Measurements from ENCODE around the gene ESYT1. TPM values are rescaled to one million over a fixed set of nuclear protein-coding genes. Genes with fewer than 3 reads are reported as not detected.

ESYT1 gene
- polyA plus RNA-seq, 4 donors, result 2.7 to 51.8 (median 23.7) TPM

DNA sequence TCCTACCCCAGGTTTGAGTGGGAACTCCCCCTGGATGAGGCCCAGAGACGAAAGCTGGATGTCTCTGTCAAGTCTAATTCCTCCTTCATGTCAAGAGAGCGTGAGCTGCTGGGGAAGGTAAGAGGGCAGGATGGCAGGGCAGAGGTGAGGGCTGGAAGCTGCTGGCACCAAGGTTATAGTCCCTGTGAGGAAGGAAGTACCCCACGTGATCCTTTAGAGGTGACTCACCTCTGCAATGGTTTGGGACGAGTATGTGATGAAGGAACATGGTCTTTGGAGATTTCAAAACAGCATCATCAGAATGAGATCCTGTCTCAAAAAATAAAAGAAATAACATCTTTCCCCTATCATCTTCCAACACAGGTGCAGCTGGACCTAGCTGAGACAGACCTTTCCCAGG is 15.2 kb downstream of the ESYT1 start:
- WGBS, 3 donors, result 61 to 65% (median 64%) methylated on average over 4 of the region's 4 CpGs
- peak overlapping the region in 1 of 3 donors; percentile 34 for H3K27ac ChIP-seq (ENCODE audit: low read depth in 1 of 3, low read length in 2 of 3)
- DNase-seq (no peak), FAIRE-seq (no peak)
- no peaks in the 10 kb centered on the region for H3K27me3 ChIP-seq (ENCODE audit: control insufficient read depth in 3 of 3, insufficient read depth in 3 of 3, low read length in 3 of 3)
- no peaks in the 10 kb centered on the region for H3K9me3 ChIP-seq (ENCODE audit: control insufficient read depth in 2 of 2, insufficient read depth in 1 of 2, low read depth in 1 of 2, low read length in 1 of 2)
- H3K36me3 ChIP-seq (ENCODE audit: control insufficient read depth in 3 of 3, insufficient read depth in 2 of 3, low read depth in 1 of 3, low read length in 3 of 3), result peaks cover 5 to 52% (median 18%) of the 10 kb centered on the region in 3 donors
- H3K4me1 ChIP-seq (ENCODE audit: control insufficient read depth in 3 of 3, insufficient read depth in 2 of 3, low read depth in 1 of 3, low read length in 2 of 3), result peaks cover 0 to 15% (median 0%) of the 10 kb centered on the region in 3 donors
- no peak overlapping the region for H3K4me3 ChIP-seq (ENCODE audit: low read depth in 1 of 3, low read length in 3 of 3)

GRCh38 chr12:56143870-56144269 is 15.8 kb downstream of the ESYT1 start:
- Histone ChIP-seq H3K27me3 (ENCODE audit: control insufficient read depth in 3 of 3, insufficient read depth in 3 of 3, low read length in 3 of 3) (no peaks in the 10 kb centered on the region), H3K36me3 (ENCODE audit: control insufficient read depth in 3 of 3, insufficient read depth in 2 of 3, low read depth in 1 of 3, low read length in 3 of 3) (peaks cover 5 to 46% (median 18%) of the 10 kb centered on the region in 3 donors), H3K27ac (ENCODE audit: low read depth in 1 of 3, low read length in 2 of 3) (peak overlapping the region in 2 of 3 donors; percentile 19 to 41), H3K4me3 (ENCODE audit: low read depth in 1 of 3, low read length in 3 of 3) (no peak overlapping the region), H3K9me3 (ENCODE audit: control insufficient read depth in 2 of 2, insufficient read depth in 1 of 2, low read depth in 1 of 2, low read length in 1 of 2) (no peaks in the 10 kb centered on the region), H3K4me1 (ENCODE audit: control insufficient read depth in 3 of 3, insufficient read depth in 2 of 3, low read depth in 1 of 3, low read length in 2 of 3) (peaks cover 0 to 15% (median 0%) of the 10 kb centered on the region in 3 donors)
- peak in 1 of 2 donors; percentile 45 for DNase-seq
- FAIRE-seq, result no peak
- 68 to 79% (median 71%) methylated on average over 8 of the region's 8 CpGs for WGBS, 3 donors

DNA sequence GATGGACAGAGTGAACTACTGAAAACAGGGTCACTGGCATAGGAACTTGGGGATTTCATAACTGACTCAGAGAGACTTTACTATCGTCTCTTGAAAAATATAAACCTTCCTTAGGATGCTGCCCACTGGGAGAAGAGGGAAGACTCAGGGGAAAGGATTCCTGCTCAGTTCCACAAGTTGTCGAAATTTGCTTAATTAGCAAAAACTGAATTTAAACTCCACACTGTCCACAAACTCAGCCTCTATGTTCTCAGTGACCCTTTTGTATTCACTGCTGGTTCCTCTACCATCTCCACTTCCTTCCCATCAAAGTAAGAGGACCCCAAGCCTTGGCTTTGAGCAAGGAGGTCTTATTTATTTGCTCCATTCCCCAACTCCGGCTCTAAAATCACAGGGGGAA is 17.1 kb downstream of the ESYT1 start:
- Histone ChIP-seq H3K27me3 (ENCODE audit: control insufficient read depth in 3 of 3, insufficient read depth in 3 of 3, low read length in 3 of 3) (no peaks in the 10 kb centered on the region), H3K4me3 (ENCODE audit: low read depth in 1 of 3, low read length in 3 of 3) (no peak overlapping the region), H3K36me3 (ENCODE audit: control insufficient read depth in 3 of 3, insufficient read depth in 2 of 3, low read depth in 1 of 3, low read length in 3 of 3) (peaks cover 3 to 42% (median 16%) of the 10 kb centered on the region in 3 donors), H3K27ac (ENCODE audit: low read depth in 1 of 3, low read length in 2 of 3) (no peak overlapping the region), H3K4me1 (ENCODE audit: control insufficient read depth in 3 of 3, insufficient read depth in 2 of 3, low read depth in 1 of 3, low read length in 2 of 3) (peaks cover 0 to 15% (median 0%) of the 10 kb centered on the region in 3 donors), H3K9me3 (ENCODE audit: control insufficient read depth in 2 of 2, insufficient read depth in 1 of 2, low read depth in 1 of 2, low read length in 1 of 2) (no peaks in the 10 kb centered on the region)
- FAIRE-seq, result no peak
- WGBS, 3 donors, result 88 to 94% (median 94%) methylated on average over 3 of the region's 3 CpGs
- no peak for DNase-seq

DNA sequence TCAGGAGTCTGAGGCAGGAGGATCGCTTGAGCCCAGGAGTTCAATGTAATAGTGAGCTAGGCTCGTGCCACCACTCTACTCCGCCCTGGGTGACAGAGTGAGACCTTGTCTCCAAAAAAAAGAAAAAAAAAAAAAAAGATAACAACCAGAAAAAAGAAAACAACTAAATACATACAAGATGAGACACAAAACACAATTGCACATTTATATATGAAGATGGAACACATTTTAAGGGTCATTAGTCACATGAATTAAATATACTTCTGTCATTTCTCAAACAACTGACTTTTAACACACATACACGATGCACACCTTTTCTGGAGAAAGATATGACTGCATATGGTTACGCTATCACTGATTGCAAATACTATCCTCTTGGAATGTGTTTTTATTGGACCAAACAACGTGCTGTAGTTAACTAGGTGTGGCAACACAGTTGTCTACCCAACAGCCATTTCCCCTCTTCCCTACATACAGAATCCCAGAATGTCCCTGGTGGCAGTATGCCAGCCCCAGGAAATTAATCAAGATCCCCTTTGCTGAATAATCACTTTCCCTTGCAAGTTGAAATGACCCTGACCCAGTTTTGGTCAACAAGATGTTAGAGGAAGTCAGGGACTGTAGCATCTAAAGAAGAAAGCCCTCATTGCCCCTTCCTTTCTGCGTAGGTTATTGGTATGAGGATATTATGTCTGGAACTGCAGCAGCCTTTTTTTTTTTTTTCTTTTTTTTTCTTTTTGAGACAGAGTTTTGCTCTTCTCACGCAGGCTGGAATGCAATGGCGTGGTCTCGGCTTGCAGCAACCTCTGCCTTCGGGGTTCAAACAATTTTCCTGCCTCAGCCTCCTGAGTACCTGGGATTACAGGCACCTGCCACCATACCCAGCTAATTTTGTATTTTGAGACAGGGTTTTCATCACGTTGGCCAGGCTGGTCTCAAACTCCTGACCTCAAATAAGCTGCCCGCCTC is 18.7 kb downstream of the ESYT1 start:
- FAIRE-seq, result no peak

GRCh38 chr12:56150563-56150962 is 22.5 kb downstream of the ESYT1 start:
- Histone ChIP-seq H3K36me3 (ENCODE audit: control insufficient read depth in 3 of 3, insufficient read depth in 2 of 3, low read depth in 1 of 3, low read length in 3 of 3) (peaks cover 0 to 18% (median 4%) of the 10 kb centered on the region in 3 donors), H3K27me3 (ENCODE audit: control insufficient read depth in 3 of 3, insufficient read depth in 3 of 3, low read length in 3 of 3) (no peaks in the 10 kb centered on the region), H3K4me3 (ENCODE audit: low read depth in 1 of 3, low read length in 3 of 3) (no peak overlapping the region), H3K27ac (ENCODE audit: low read depth in 1 of 3, low read length in 2 of 3) (no peak overlapping the region), H3K4me1 (ENCODE audit: control insufficient read depth in 3 of 3, insufficient read depth in 2 of 3, low read depth in 1 of 3, low read length in 2 of 3) (peaks cover 2 to 36% (median 7%) of the 10 kb centered on the region in 3 donors), H3K9me3 (ENCODE audit: control insufficient read depth in 2 of 2, insufficient read depth in 1 of 2, low read depth in 1 of 2, low read length in 1 of 2) (no peaks in the 10 kb centered on the region)
- no peak for DNase-seq
- FAIRE-seq, result no peak
- WGBS, 3 donors, result 62 to 69% (median 66%) methylated on average over 3 of the region's 3 CpGs

More for the DNA sequence above, 18.7 kb downstream of the ESYT1 start:
- DNase-seq, result peak; percentile 61 to 79
- peaks cover 0 to 23% (median 0%) of the 10 kb centered on the region in 3 donors for H3K4me1 ChIP-seq (ENCODE audit: control insufficient read depth in 3 of 3, insufficient read depth in 2 of 3, low read depth in 1 of 3, low read length in 2 of 3)
- no peak overlapping the region for H3K4me3 ChIP-seq (ENCODE audit: low read depth in 1 of 3, low read length in 3 of 3)
- peak overlapping the region in 2 of 3 donors; percentile 21 to 29 for H3K27ac ChIP-seq (ENCODE audit: low read depth in 1 of 3, low read length in 2 of 3)
- H3K9me3 ChIP-seq (ENCODE audit: control insufficient read depth in 2 of 2, insufficient read depth in 1 of 2, low read depth in 1 of 2, low read length in 1 of 2), result no peaks in the 10 kb centered on the region
- 61 to 70% (median 66%) methylated on average over 13 of the region's 13 CpGs for WGBS, 3 donors
- H3K36me3 ChIP-seq (ENCODE audit: control insufficient read depth in 3 of 3, insufficient read depth in 2 of 3, low read depth in 1 of 3, low read length in 3 of 3), result peaks cover 3 to 36% (median 10%) of the 10 kb centered on the region in 3 donors
- H3K27me3 ChIP-seq (ENCODE audit: control insufficient read depth in 3 of 3, insufficient read depth in 3 of 3, low read length in 3 of 3), result no peaks in the 10 kb centered on the region

GRCh38 chr12:56151672-56152131 is 23.6 kb downstream of the ESYT1 start:
- Histone ChIP-seq H3K4me3 (ENCODE audit: low read depth in 1 of 3, low read length in 3 of 3) (peak overlapping the region; percentile 49 to 54 (median 52)), H3K9me3 (ENCODE audit: control insufficient read depth in 2 of 2, insufficient read depth in 1 of 2, low read depth in 1 of 2, low read length in 1 of 2) (no peaks in the 10 kb centered on the region), H3K36me3 (ENCODE audit: control insufficient read depth in 3 of 3, insufficient read depth in 2 of 3, low read depth in 1 of 3, low read length in 3 of 3) (peaks cover 0 to 23% (median 5%) of the 10 kb centered on the region in 3 donors), H3K27me3 (ENCODE audit: control insufficient read depth in 3 of 3, insufficient read depth in 3 of 3, low read length in 3 of 3) (no peaks in the 10 kb centered on the region), H3K27ac (ENCODE audit: low read depth in 1 of 3, low read length in 2 of 3) (peak overlapping the region; percentile 86 to 96 (median 86)), H3K4me1 (ENCODE audit: control insufficient read depth in 3 of 3, insufficient read depth in 2 of 3, low read depth in 1 of 3, low read length in 2 of 3) (peaks cover 4 to 36% (median 7%) of the 10 kb centered on the region in 3 donors)
- no peak for FAIRE-seq
- whole genome bisulfite sequencing, 3 donors, result 0 to 4% (median 1%) methylated on average over 12 of the region's 12 CpGs
- peak; percentile 81 to 87 for DNase-seq

- peak; percentile 94 to 97 for DNase-seq
- no peak for FAIRE-seq
- Histone ChIP-seq H3K4me3 (ENCODE audit: low read depth in 1 of 3, low read length in 3 of 3) (peak within 1 kb of the TSS; percentile 49 to 54 (median 52)), H3K27me3 (ENCODE audit: control insufficient read depth in 3 of 3, insufficient read depth in 3 of 3, low read length in 3 of 3) (no peaks in the 10 kb centered on the region), H3K27ac (ENCODE audit: low read depth in 1 of 3, low read length in 2 of 3) (peak within 1 kb of the TSS; percentile 86 to 96 (median 86)), H3K4me1 (ENCODE audit: control insufficient read depth in 3 of 3, insufficient read depth in 2 of 3, low read depth in 1 of 3, low read length in 2 of 3) (peaks cover 4 to 34% (median 7%) of the 10 kb centered on the region in 3 donors), H3K9me3 (ENCODE audit: control insufficient read depth in 2 of 2, insufficient read depth in 1 of 2, low read depth in 1 of 2, low read length in 1 of 2) (no peaks in the 10 kb centered on the region), H3K36me3 (ENCODE audit: control insufficient read depth in 3 of 3, insufficient read depth in 2 of 3, low read depth in 1 of 3, low read length in 3 of 3) (peaks cover 0 to 23% (median 5%) of the 10 kb centered on the region in 3 donors)
- 0 to 1% (median 1%) methylated on average over 27 to 37 of the region's 37 CpGs for WGBS, 3 donors
Observed at GRCh38 chr12:56152132-56152755, 24.2 kb downstream of the ESYT1 start, which contains the start of gene MYL6B. Gene MYL6B (plus strand): TSS chr12:56152587. CDS start chr12:56153919, 1,332 bp downstream.

All from small intestine (tissue), 7 donors.